ENCODE results near the gene ARL2BP. TPM values are rescaled to one million over a fixed set of nuclear protein-coding genes. Genes with fewer than 3 reads are reported as not detected.
A peak's percentile ranks its signal among the peaks of the same experiment; 100 is the strongest.
"Not testable (repeated sequence)": the region's sequence is repeated elsewhere in the genome, so short reads cannot be mapped to it uniquely, and the experiment has no call there.

The ARL2BP gene
- 10 to 100 TPM in 11 of 12 donors, not detected in 1; 39.5 to 57.2 (median 51.9) TPM for polyA plus RNA-seq (ENCODE audit: insufficient read length in 12 of 12)
- long read RNA-seq, donor 1, transcript ARL2BP-201 (6 exons, 2,130 nt), result major isoform, 16 of 68 reads
- long read RNA-seq, donor 1, partial matches to known transcripts, result 51 of 68 reads
- long read RNA-seq, donor 1, other reads (novel, unspliced or antisense), result 0 of 68 reads
- long read RNA-seq, donor 2, transcript ARL2BP-201 (6 exons, 2,130 nt), result major isoform, 20 of 31 reads
- long read RNA-seq, donor 2, partial matches to known transcripts, result 10 of 31 reads
- long read RNA-seq, donor 2, other reads (novel, unspliced or antisense), result 0 of 31 reads
- long read RNA-seq, donor 3, transcript ARL2BP-201 (6 exons, 2,130 nt), result major isoform, 11 of 11 reads
- long read RNA-seq, donor 3, partial matches to known transcripts, result 0 of 11 reads
- long read RNA-seq, donor 3, other reads (novel, unspliced or antisense), result 0 of 11 reads
- long read RNA-seq, donor 4, transcript ARL2BP-201 (6 exons, 2,130 nt), result major isoform, 7 of 7 reads
- long read RNA-seq, donor 4, partial matches to known transcripts, result 0 of 7 reads
- long read RNA-seq, donor 4, other reads (novel, unspliced or antisense), result 0 of 7 reads
- long read RNA-seq, donor 5, transcript ARL2BP-201 (6 exons, 2,130 nt), result major isoform, 17 of 22 reads
- long read RNA-seq, donor 5, partial matches to known transcripts, result 5 of 22 reads
- long read RNA-seq, donor 5, other reads (novel, unspliced or antisense), result 0 of 22 reads
- long read RNA-seq, donor 6, transcript ARL2BP-201 (6 exons, 2,130 nt), result major isoform, 8 of 8 reads
- long read RNA-seq, donor 6, partial matches to known transcripts, result 0 of 8 reads
- long read RNA-seq, donor 6, other reads (novel, unspliced or antisense), result 0 of 8 reads
- long read RNA-seq, donor 7, transcript ARL2BP-201 (6 exons, 2,130 nt), result major isoform, 8 of 9 reads
- long read RNA-seq, donor 7, partial matches to known transcripts, result 0 of 9 reads
- long read RNA-seq, donor 7, other reads (novel, unspliced or antisense), result 0 of 9 reads
- long read RNA-seq, donor 8, transcript ARL2BP-201 (6 exons, 2,130 nt), result major isoform, 18 of 18 reads
- long read RNA-seq, donor 8, partial matches to known transcripts, result 0 of 18 reads
- long read RNA-seq, donor 8, other reads (novel, unspliced or antisense), result 0 of 18 reads
- long read RNA-seq, donor 9, transcript ARL2BP-201 (6 exons, 2,130 nt), result major isoform, 18 of 35 reads
- long read RNA-seq, donor 9, partial matches to known transcripts, result 17 of 35 reads
- long read RNA-seq, donor 9, other reads (novel, unspliced or antisense), result 0 of 35 reads
- long read RNA-seq, donor 10, transcript ARL2BP-201 (6 exons, 2,130 nt), result major isoform, 24 of 24 reads
- long read RNA-seq, donor 10, partial matches to known transcripts, result 0 of 24 reads
- long read RNA-seq, donor 10, other reads (novel, unspliced or antisense), result 0 of 24 reads
- long read RNA-seq, donor 11, transcript ARL2BP-201 (6 exons, 2,130 nt), result major isoform, 33 of 48 reads
- long read RNA-seq, donor 11, partial matches to known transcripts, result 15 of 48 reads
- long read RNA-seq, donor 11, other reads (novel, unspliced or antisense), result 0 of 48 reads

GRCh38 chr16:57244767-57245471 lies at the start of gene ARL2BP:
Gene ARL2BP (plus strand): TSS chr16:57245259. CDS start chr16:57245368, 109 bp downstream.
- peak; percentile 94 for DNase-seq

- DNase-seq, result no peak
These were observed 48.8 kb upstream of the ARL2BP start for GRCh38 chr16:57196286-57196685.

GRCh38 chr16:57196753-57197152 lies 48.3 kb upstream of the ARL2BP start:
- no peak for DNase-seq

GRCh38 chr16:57200321-57200720 lies 44.7 kb upstream of the ARL2BP start:
- not testable (repeated sequence) for DNase-seq

GRCh38 chr16:57200926-57201325 lies 44.1 kb upstream of the ARL2BP start:
- not testable (repeated sequence) for DNase-seq

GRCh38 chr16:57202095-57202886 lies 42.8 kb upstream of the ARL2BP start:
- no peak for DNase-seq

- DNase-seq, result no peak
These were observed 41.6 kb upstream of the ARL2BP start for GRCh38 chr16:57203451-57203850.

- no peak for DNase-seq
These were observed 40.4 kb upstream of the ARL2BP start for GRCh38 chr16:57204675-57205074.

GRCh38 chr16:57208926-57209325 lies 36.1 kb upstream of the ARL2BP start:
- DNase-seq, result no peak

- DNase-seq, result no peak
These were observed 35.3 kb upstream of the ARL2BP start for GRCh38 chr16:57209780-57210179.

GRCh38 chr16:57213462-57213861 lies 31.6 kb upstream of the ARL2BP start:
- DNase-seq, result no peak

GRCh38 chr16:57216968-57217367 lies 28.1 kb upstream of the ARL2BP start:
- DNase-seq, result no peak

- no peak for DNase-seq
These were observed 22.0 kb upstream of the ARL2BP start for GRCh38 chr16:57223057-57223456.

GRCh38 chr16:57224651-57225335 lies 20.3 kb upstream of the ARL2BP start:
- DNase-seq, result no peak

GRCh38 chr16:57225978-57226377 lies 19.1 kb upstream of the ARL2BP start:
- DNase-seq, result no peak

GRCh38 chr16:57226701-57227621 lies 18.1 kb upstream of the ARL2BP start:
- DNase-seq, result no peak

GRCh38 chr16:57229079-57229478 lies 16.0 kb upstream of the ARL2BP start:
- DNase-seq, result no peak

- no peak for DNase-seq
These were observed 13.2 kb upstream of the ARL2BP start for GRCh38 chr16:57231821-57232350.
